NCI-H2196 treated with DMSO at 0.1 percent for 48 hours (cell line): ENCODE measurements around the gene STIMATE.

Source experiments
- DNase-seq: peaks from one replicate; lab custom pipeline; 2025; ENCODE audit not compliant: unreplicated experiment; lab: John Stamatoyannopoulos, UW

Gene STIMATE

GRCh38 chr3:52793702-52794611, 103.4 kb downstream of the STIMATE start:
- DNase-seq, result no peak

- no peak for DNase-seq
Observed at GRCh38 chr3:52792961-52793695, 104.2 kb downstream of the STIMATE start.

DNA sequence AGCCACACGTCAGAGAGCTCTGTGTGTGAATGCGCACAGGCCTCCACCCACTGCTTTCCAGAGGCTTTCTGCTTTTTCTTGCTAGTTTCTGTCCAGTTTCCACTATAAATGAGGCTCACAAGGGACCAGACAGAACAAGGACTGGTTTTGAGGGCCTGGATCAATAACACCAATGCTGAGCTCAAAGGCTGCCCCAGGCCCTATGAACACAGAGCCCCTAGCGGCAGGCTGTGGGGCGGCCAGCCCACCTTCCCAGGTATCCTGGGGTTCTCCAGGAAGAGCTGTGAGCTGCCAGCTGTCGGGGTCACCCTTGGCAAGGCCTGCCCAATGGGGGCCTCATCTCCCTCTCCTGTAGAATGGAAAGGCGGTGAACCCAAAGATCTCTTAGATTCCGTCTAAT, 104.9 kb downstream of the STIMATE start:
- no peak for DNase-seq

DNA sequence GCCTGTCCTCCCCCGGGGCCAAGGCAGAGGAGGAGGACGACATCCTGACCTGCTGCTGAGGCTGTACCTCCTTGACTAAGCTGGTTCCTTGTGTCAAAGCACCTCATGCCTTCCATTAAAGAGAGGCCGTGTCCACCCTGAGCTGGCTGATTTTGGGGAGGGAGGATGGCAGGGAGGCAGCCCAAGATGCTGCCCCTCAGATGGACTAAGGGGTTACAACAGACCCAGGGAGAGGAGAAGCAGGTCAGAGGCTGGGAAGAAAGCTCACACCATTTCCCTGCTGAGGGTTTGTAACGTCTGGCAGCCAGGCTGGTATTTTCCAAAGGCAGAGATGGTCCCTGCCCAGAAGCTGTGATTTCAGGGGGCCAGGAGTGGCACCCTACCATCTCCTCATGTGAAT, 105.4 kb downstream of the STIMATE start:
- DNase-seq, result no peak

DNA sequence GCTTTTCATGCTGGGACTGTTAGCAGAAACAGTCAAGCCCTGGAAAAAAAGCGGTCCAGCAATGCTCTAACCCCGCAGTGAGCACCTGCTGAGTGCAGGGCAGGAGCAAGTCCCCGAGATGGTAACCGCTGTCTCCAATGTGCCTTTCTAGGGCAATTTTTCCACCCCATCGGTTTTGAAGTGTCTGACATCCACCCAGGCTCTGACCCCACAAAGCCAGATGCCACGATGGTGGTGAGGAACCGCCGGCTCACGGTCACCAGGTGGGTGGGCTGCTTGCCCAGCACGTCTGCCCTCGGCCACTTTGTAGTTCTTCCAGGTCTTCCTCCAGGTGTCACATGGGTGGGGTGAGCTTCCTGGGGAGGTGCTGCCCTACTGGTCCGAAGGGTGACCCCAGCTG, 106.0 kb downstream of the STIMATE start:
- DNase-seq, result no peak

GRCh38 chr3:52790741-52791140, 106.6 kb downstream of the STIMATE start:
- DNase-seq, result no peak

DNA sequence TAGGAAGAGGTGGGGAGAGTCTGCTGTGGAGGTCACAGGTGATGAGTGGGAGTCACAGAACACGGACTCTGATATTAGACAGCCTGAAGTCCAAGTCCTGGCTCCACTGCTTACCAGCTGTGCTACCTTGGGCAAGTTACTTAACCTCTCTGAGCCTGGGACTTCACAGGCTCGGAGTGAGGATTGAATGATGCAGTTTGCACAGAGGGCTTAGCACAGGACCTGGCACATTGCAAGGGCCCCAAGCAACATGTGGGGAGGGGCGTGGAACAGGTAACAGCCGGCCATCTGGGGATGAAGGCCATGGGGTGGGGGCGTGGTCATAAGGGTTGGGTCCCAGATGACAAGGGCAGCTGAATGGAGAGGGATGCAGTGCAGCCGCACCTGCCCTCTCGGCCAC, 107.0 kb downstream of the STIMATE start:
- DNase-seq, result no peak

DNA sequence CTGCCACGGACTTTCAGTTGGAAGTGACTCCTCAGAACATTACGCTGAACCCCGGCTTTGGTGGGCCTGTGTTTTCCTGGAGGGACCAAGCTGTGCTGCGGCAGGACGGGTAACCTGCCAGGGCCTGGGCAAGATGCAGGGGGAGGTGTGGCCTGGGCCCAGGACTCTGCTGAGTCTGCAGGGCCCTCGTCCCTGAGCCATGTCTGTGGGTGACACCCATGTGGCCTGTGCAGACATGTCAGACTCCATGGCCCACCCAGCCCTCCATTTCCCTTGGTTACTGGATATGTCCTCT, 107.7 kb downstream of the STIMATE start:
- no peak for DNase-seq

- DNase-seq, result no peak
Observed at GRCh38 chr3:52788890-52789745, 108.2 kb downstream of the STIMATE start.

DNA sequence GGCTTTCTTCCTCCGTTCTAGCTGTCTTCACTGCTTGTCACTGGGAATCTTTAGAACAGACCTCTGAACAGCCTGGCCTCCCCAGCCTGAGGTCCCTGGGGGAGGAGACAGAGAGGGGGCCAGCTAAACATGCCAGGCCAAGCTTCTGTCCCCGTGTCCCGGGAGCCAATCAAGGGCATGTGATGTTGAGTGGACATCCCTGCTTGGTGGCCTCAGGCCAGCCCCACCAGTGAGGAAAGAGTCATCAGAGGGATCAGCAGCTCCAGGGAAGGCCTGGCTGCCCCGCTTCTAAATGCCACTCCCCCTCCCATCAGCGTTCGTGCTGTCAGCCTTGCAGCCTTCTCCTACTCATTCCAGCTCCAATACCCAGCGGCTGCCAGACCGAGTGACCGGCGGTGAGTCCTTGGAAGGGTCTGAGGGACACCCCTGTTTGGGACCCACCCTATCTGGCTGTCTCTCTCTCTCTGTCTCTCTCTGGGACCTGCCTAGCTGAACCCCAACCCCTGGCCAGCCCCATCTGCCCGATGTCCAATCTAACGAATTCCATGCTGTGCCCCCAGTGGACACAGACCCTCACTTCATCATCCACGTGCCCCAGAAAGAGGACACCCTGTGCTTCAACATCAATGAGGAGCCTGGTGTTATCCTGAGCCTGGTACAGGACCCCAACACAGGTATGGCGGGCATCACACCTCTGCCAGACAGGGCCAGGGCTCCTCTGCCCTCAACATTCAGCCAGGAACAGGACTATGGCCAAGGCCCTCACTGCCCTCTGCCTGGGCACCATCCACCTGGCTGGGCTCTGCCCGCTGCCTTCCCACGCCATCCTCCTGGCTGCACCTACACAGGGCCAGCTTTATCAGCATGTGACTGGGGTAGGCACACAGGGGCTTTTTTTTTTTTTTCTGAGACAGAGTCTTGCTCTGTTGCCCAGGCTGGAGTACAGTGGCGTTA, 109.4 kb downstream of the STIMATE start:
- DNase-seq, result no peak

DNA sequence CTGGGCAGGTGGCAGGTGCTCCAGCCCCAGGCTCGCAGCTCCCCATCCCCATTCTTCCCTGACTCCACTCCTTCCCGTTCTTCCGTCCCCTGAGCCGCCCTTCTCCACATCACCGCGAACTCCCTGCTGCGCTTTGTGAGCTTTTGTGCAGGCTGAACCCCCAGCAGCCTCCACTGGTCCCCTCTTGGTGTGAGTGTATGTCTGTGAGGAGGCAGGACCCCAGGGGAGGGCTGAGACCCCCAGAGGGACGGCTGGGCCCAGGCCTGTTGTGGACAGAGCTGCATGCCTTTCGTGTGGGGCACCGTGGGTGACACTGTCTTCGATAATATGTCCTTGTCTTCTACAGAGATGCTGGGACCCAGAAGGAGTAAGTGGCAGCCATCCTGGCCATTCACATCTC, 110.1 kb downstream of the STIMATE start:
- DNase-seq, result no peak
